DMS114 treated with DMSO at 0.1 percent for 48 hours (cell line): ENCODE data around the gene RAD18.

ENCODE experiments used
- DNase-seq: peaks from one replicate; lab custom pipeline; 2025; ENCODE audit not compliant: unreplicated experiment; lab: John Stamatoyannopoulos, UW

RAD18 gene

GRCh38 chr3:8868996-8869395 is 94.3 kb downstream of the RAD18 start:
- DNase-seq = no peak

GRCh38 chr3:8867646-8868045 is 95.6 kb downstream of the RAD18 start:
- no peak for DNase-seq

- DNase-seq = no peak
Observed at GRCh38 chr3:8865697-8866096, 97.6 kb downstream of the RAD18 start.

- no peak for DNase-seq
Observed at GRCh38 chr3:8864402-8865350, 98.6 kb downstream of the RAD18 start.

- DNase-seq = no peak
Observed at GRCh38 chr3:8863891-8864290, 99.4 kb downstream of the RAD18 start.

- no peak for DNase-seq
Observed at GRCh38 chr3:8857720-8858367, 105.4 kb downstream of the RAD18 start.

- no peak for DNase-seq
Observed at GRCh38 chr3:8856721-8857120, 106.6 kb downstream of the RAD18 start.

- no peak for DNase-seq
Observed at GRCh38 chr3:8856071-8856470, 107.2 kb downstream of the RAD18 start.

- DNase-seq = no peak
Observed at GRCh38 chr3:8854656-8855055, 108.6 kb downstream of the RAD18 start.

GRCh38 chr3:8853081-8853480 is 110.2 kb downstream of the RAD18 start:
- DNase-seq = no peak

GRCh38 chr3:8852511-8852910 is 110.8 kb downstream of the RAD18 start:
- DNase-seq = no peak

- DNase-seq = no peak
Observed at GRCh38 chr3:8851703-8852102, 111.6 kb downstream of the RAD18 start.

GRCh38 chr3:8848696-8849131 is 114.6 kb downstream of the RAD18 start:
- DNase-seq = no peak

- no peak for DNase-seq
Observed at GRCh38 chr3:8847317-8847716, 116.0 kb downstream of the RAD18 start.

- DNase-seq = no peak
Observed at GRCh38 chr3:8846176-8846575, 117.1 kb downstream of the RAD18 start.

GRCh38 chr3:8845641-8846040 is 117.6 kb downstream of the RAD18 start:
- no peak for DNase-seq

- DNase-seq = no peak
Observed at GRCh38 chr3:8843347-8843746, 119.9 kb downstream of the RAD18 start.

GRCh38 chr3:8842293-8842692 is 121.0 kb downstream of the RAD18 start:
- DNase-seq = no peak

- no peak for DNase-seq
Observed at GRCh38 chr3:8841472-8841871, 121.8 kb downstream of the RAD18 start.

GRCh38 chr3:8840556-8840955 is 122.7 kb downstream of the RAD18 start:
- DNase-seq = no peak

- DNase-seq = no peak
Observed at GRCh38 chr3:8839607-8840325, 123.5 kb downstream of the RAD18 start.
